Myocyte (in vitro differentiated cells): ENCODE measurements around the gene F2R. TPM values are rescaled to one million over a fixed set of nuclear protein-coding genes. Genes with fewer than 3 reads are reported as not detected.
"Not testable (repeated sequence)": the region's sequence is repeated elsewhere in the genome, so short reads cannot be mapped to it uniquely, and the experiment has no call there.

ENCODE experiments used
- DNase-seq: peaks from one replicate; pipeline ENCODE4 v3.0.0-alpha.2; 2012; ENCODE audit warnings: low read depth
- total RNA-seq: library from RNA; depleted of rRNA; stranded (reverse); fragments of >200 nt; gene quantifications from 2 replicates; pipeline ENCODE4 v1.2.3, GENCODE V29; 2014

The F2R gene
- total RNA-seq, 1 donor from 2014 or later = 10.1 TPM

- DNase-seq = no peak
These were observed 1.5 kb downstream of the F2R start for GRCh38 chr5:76717222-76718083.

GRCh38 chr5:76718381-76718832 is 2.5 kb downstream of the F2R start:
- no peak for DNase-seq

- no peak for DNase-seq
These were observed 3.0 kb downstream of the F2R start for GRCh38 chr5:76718880-76719279.

- DNase-seq = no peak
These were observed 5.2 kb downstream of the F2R start for GRCh38 chr5:76720988-76721569.

GRCh38 chr5:76723266-76723665 is 7.3 kb downstream of the F2R start:
- no peak for DNase-seq

GRCh38 chr5:76723906-76724305 is 8.0 kb downstream of the F2R start:
- DNase-seq = no peak

- peak; percentile 46 for DNase-seq
These were observed 8.9 kb downstream of the F2R start for GRCh38 chr5:76724871-76725270.

GRCh38 chr5:76728965-76729364 is 13.0 kb downstream of the F2R start:
- no peak for DNase-seq

GRCh38 chr5:76729373-76730290 is 13.7 kb downstream of the F2R start:
- no peak for DNase-seq

GRCh38 chr5:76732405-76733048 is 16.6 kb downstream of the F2R start:
- DNase-seq = no peak

GRCh38 chr5:76733049-76733417 is 17.1 kb downstream of the F2R start:
- DNase-seq = no peak

- no peak for DNase-seq
These were observed 20.0 kb downstream of the F2R start for GRCh38 chr5:76735762-76736545.

- no peak for DNase-seq
These were observed 21.0 kb downstream of the F2R start for GRCh38 chr5:76736679-76737556.

- DNase-seq = no peak
These were observed 21.9 kb downstream of the F2R start for GRCh38 chr5:76737846-76738245.

- DNase-seq = not testable (repeated sequence)
These were observed 25.6 kb downstream of the F2R start for GRCh38 chr5:76741506-76741905.

- DNase-seq = no peak
These were observed 26.7 kb downstream of the F2R start for GRCh38 chr5:76742583-76742982.

- no peak for DNase-seq
These were observed 28.7 kb downstream of the F2R start for GRCh38 chr5:76744632-76745031.

GRCh38 chr5:76745670-76746069 is 29.7 kb downstream of the F2R start:
- DNase-seq = no peak

GRCh38 chr5:76746677-76747076 is 30.8 kb downstream of the F2R start:
- DNase-seq = no peak
